Measurements from ENCODE around the gene PALLD.
"Not testable (repeated sequence)": the region's sequence is repeated elsewhere in the genome, so short reads cannot be mapped to it uniquely, and the experiment has no call there.

Gene PALLD

DNA sequence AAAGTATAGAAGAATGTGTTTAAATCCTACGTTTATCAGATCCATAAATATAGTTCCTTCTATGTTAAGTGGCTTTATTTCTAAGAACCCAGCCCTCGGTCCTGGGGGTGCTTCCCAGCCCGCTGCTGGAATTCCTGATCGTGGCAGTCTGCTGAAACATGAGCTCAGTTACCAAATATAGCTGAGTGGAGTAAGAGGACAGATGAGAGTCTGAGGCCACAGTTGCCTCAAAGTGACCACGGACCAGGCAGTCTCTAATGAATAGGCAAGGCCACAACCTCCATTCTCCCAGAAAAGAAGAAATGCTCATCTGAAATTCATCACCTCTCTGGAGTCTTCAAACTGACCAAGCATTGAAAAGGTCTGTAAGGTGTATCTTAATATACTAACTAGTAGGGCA is at the start of gene PALLD:
Gene PALLD, plus strand, starts transcription at position 219 of the 400 bp plus-strand sequence.
- DNase-seq: no peak

DNA sequence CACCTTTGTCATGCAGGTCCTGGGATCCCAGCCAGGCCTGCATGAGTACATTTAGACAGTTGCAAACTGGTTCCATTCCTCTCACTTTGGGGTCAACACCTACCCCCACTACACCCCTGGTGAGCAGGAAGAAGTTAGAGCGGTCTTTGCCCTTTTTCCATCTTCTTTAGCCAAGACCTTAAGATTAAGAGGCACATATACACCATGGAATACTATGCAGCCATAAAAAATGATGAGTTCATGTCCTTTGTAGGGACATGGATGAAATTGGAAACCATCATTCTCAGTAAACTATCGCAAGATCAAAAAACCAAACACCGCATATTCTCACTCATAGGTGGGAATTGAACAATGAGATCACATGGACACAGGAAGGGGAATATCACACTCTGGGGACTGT is 47.8 kb upstream of the PALLD start:
- not testable (repeated sequence) for DNase-seq

DNA sequence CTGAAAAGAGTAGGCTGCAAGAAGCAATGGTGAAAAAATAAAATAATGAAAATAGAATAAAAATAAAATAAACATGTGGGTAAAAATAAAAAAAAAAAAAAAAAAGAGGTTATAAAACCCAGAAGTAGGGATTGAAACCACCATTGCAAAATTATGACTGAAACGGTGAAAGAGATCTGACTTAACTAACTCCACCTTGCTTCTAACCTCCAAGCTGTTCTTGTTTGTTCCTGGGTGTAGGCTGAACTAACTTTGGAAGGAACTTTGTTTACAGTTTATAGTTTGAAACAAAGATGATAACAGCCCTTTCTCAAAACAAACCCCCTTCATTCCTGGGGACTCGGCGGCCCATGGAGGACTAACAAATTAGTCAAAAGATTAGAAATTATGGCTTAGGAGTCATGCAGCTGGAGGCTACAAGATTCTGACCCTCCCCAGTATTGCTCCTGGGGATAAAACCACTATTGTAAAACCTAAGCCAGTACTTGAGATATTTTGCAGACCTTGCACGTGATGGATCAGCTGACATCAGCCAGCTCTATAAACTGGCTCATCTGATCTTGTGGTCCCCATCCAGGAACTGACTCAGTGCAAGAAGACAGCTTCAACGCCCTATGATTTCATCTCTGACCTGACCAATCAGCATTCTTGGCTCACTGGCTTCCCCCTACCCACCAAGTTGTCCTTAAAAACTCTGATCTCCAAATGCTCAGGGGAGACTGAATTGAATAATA is 47.0 kb upstream of the PALLD start:
- no peak for DNase-seq

DNA sequence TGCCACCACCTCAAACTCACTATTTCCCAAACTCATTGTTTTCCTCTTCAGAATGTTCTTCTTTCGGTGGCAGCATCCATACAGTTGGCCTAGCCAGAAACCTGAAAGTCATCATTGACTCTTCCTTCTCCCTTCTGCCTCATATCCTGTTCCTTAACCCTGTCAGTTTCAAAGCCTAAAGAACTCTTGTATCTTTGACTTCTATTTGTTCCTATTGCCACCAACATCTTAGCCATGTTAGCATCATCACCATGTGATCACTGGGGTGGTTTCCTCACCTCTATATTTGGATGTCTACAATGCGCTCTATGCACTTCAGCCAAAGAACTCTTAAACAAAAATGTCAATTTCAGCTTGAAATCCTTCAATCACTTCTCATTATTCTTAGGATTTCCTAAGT is 45.5 kb upstream of the PALLD start:
- no peak for DNase-seq

DNA sequence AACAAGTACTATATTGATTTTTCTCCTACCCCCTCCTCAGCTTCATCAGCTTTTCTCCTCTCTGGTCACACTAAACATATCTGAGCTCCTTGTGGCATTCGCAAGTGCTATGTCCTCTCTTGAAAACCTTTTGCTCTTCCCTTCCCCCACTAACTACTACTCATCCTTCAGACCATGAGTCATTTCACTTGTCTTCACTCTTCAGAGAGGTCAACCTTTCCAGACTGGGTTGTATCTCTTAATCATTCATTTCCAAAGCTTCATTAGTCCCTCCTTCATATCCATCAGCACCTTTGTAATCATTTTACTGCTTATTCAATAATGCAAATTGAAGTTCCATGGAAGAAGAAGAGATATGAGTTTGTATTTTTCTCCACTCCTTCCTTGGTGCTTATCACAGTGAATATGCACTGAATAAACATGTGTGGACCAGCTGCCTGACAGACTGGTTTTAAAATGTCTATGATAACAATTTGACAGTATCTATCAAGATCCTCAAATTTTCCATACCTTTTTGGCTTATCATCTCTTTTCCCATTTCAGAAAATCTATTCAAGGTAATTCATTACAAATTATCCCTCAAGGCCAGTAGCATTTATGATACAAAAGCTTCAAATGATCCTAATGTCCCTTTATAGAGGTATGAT is 45.0 kb upstream of the PALLD start:
- DNase-seq: no peak

DNA sequence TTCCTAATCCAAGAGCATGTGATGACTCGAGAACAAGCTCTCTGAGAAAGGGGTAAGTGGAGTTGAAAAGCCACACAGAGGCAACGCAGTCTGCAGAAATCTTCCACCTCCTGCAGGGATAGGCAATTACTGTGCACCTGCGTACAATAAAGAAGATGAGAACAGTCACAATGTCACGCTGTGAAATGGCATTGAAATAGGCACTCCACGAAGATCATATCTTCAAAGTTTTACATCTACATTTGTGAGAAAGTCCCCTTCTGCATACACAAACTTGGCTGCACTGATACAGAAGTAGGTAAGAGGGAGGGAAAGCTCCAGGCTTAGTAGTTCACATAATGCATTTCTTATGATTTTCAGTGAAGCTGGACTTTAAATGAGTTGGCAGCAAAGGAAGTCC is 43.7 kb upstream of the PALLD start:
- DNase-seq: no peak

DNA sequence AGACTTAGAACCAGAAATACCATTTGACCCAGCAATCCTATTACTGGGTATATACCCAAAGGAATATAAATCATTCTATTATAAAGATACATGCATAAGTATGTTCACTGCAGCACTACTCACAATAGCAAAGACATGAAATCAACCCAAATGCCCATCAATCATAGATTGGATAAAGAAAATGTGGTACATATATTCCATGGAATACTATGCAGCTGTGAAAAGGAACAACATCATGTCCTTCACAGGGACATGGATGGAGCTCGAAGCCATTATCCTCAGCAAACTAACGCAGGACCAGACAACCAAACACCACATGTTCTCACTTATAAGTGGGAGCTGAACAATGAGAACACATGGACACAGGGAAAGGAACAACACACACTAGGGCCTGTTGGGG is 38.6 kb upstream of the PALLD start:
- DNase-seq: not testable (repeated sequence)

DNA sequence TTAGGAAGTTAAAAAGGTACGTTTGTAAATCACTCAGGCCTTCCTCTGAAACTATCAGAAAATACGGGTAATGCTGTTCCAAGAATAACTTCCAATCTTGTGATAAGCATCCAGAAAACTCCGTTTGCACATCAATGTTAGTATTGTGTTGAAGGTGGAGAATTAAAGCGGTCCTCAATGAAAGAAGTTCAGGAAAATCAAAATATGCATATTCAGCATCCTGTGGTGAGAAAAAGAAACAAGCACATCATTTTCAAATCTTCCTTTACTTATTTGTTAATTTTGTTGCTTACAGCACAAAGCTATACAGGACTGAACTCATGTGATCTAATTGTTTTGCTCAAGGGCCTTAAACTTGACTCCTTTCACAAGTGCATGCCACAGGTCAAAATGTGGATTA is 35.0 kb upstream of the PALLD start:
- no peak for DNase-seq

DNA sequence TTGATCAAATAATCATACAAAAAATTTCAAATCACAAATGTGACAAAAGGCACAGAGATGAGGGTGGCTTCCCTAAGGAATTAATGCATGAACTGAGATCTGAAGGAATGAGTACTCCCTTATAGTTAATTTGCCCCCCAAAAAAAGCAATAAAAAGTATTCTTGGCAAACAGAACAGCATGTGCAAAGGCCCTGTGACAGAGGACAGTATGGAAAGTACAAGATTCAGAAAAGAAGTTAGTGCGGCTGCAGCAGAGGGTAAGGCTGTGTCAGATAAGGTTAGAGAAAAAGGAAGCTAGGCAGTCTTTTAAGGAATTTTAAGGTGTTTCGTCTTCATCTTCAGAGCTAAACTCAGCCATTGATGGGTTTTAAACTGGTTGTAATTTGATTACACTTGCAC is 23.9 kb upstream of the PALLD start:
- no peak for DNase-seq

DNA sequence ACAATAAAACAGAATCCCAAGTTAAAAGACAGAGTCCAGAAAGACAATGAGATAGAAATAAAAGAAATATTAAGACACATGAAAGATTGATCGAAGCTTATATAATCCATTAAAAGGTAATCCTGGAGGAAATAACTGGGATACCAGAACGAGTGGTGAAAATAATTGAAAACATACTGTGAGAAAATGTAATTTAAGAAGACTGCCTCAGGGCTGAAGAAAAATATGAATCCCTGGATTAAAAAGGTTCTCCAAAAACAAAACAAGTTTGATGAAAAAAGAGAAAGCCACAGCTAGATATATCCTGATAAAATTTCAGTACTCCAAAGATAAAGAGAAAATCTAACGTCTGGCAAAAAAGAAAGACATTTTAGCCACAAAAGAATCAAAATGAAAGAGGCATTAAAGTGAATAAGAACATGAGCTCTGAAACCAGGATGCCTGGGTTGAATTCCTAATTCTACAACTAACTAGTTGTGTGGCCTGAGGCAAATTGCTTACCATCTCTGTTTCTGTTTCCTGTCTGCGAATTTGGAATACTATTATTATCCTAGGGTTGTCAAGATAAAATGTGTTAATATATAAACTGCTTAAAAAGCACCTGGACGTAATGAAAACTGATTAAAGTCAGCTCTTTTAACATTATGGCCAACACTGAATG is 22.1 kb upstream of the PALLD start:
- DNase-seq: no peak

DNA sequence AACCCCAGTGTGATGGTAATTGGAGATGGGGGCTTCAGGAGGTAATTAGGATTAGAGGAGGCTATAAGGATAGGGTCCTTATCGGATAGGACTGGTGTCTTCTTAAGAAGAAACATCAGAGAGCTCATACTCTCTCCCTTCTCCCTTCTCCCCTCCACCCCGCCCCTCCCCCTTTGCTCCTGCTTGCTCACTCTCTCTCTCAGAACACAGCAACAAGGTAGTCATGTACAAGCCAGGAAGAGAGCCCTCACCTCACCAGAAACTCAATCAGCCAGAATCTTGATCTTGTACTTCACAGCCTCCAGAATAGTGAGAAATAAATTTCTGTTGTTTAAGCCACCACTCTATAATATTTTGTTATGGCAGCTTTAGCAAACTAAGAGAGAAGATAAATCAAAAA is 21.1 kb upstream of the PALLD start:
- peak; percentile 18 for DNase-seq

DNA sequence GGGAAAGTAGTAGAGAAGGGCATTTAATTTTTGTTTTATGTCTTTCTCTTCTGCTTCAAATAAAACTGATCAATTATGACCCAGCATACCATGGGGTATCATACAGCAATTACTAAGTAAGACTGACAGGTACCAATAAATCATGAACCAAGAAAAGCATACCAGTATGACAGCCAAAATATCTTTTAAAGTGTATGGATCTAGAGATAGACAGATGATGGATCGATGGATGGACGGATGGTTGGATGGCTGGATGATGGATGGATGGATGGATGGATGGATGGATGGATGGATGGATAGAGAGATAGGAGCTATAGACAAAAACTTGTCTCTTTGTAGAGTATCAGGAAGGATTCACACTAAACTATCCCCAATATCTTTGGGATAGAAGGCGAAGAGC is 18.0 kb upstream of the PALLD start:
- DNase-seq: no peak

DNA sequence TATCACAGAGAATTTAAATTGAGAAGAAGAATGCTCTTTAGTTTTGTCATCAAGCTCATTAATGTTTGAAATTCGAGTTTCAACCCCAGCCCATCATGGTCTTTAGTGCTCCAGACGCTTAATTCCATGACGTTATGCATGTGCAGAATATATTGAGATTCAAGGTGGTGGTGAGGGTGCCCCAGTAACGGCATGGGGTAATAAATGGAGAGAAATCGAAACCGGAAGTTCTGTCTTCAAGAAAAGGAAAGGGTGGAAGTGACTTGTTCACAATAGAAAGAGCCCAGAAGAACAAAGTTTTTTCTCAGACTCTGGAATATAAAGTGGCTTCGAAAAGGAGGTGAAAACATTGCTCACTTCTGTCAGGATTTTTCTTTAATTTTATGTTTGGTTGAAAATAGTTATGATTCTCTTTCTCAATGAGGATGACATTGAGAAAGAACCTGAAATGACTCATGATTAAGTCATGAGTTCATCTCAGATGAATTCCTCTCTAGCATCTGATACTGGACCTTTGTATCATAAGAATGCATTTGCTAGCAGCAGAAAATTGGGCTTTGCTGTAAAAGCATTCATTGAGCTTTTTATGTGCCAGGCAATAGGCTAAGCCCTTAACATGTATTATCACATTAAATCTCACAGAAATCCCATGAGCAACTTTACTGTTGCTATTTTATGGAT is 15.8 kb upstream of the PALLD start:
- DNase-seq: peak; percentile 77

DNA sequence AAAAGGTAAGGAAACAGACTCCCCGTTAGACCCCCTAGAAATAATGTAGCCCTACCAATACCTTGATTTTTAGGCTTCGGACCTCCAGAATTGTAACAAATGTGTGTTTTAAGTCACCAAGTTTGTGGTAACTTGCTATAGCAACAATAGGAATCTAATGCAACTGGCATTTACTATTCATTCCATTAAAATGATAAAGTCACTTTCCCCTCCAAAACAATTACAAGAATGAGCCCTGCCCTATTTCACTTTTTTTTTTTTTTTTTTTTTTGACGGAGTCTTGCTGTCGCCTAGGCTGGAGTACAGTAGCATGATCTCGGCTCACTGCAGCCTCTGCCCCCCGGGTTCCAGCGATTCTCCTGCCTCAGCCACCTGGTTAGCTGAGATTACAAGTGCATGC is 13.0 kb upstream of the PALLD start:
- no peak for DNase-seq

DNA sequence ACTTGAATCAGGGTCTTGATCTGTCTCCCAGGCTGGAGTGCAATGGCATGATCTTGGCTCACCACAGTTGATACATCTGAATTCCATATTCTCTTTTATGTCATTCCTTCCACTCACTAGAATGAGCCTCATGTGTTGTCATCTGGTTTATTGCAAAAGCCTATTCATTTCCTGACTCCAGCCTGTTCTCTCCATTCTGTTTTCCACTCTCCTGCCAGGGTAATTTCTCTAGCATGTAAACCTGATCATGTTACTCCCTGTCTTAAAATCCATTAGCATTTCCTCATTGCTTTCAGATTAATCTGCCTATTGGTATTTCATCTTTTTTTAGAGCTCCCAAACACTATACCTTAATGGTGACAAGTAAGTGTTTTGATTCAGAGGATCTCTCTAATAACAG is 12.2 kb upstream of the PALLD start:
- no peak for DNase-seq

DNA sequence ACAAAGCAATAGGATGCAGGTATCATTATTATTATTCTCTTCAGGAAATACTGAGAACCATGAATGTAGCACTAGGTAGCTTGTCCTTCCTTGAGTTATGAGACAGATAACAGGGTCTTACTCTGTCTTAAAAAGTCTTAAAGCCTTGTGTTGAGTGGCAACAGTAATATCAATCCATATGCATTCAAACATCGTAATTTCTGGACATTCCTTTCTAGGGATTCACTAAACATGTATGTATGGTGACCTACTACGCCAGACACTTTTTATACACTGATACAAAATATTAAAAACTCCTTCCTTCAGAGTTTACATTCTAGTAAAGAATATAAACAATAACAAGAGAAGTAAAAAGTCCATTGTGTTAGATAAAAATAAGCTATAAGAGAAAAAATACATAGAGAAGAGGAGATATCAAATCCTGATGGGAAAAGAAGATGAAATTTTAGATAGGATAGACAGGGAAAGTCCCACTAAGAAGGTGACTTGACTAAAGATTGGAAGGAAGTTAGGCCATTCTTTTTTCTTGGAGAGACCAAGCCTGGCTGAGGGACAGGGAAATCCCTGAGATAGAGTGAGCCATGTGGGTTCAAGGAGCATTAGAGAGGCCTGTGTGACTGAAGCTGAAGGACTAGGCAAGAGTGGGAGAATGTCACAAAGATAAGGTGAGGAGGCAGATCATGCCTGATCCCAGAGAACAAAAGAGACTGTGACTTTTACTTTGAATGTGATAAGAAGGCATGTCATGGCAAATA is 11.5 kb upstream of the PALLD start:
- DNase-seq: no peak

DNA sequence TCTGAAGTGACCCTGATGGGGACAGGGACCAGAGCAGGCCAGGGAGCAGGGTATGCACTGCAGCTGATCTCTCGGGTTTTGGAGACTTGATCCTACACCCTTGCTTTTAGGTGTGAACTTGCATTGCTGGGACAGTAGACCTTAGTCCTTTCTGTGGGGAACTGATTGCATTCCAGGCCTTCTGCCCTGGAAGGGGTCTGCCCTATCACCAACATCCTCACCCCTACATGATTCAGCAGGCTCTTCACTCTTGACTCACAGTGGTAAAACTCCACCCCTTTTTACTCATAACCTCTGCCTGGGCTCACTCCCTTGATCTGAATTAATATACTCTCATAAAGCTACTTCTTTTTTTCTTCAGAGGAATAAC is 10.0 kb upstream of the PALLD start:
- no peak for DNase-seq

DNA sequence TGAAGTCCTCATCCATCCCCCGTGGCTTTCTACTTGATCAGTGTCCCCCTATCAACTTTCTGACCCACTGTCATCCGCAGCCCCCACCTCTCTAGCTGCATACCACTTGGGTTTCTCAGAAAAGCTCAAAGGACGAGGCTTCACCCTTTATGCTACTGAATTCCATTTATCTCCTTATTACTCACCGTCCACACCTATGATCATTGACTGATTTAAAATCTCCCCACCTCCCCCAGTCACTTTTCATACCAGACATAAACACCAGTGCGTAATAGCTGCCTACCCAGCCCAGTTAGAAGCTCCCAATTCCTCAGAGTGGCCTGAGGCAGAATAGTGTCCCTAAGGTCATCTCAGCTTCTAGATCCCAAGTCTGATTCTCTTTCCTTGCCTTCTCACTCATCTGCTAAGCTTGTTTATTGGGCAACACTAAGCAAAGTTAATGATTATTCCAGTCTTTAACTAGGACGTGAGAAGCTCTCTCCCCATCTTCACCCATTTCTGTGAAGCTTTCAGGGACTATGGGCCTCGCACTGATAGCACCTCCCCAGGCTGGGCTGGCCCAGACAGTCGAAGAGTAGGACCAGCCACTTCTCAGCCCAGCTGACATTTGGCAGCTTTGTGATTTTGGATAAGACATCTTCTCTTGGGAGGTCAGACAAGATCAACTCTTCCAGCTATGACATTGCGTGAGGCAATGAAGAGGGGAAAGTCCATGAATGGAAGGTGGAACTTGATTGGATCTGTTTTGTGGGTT is 9.4 kb upstream of the PALLD start:
- DNase-seq: no peak

DNA sequence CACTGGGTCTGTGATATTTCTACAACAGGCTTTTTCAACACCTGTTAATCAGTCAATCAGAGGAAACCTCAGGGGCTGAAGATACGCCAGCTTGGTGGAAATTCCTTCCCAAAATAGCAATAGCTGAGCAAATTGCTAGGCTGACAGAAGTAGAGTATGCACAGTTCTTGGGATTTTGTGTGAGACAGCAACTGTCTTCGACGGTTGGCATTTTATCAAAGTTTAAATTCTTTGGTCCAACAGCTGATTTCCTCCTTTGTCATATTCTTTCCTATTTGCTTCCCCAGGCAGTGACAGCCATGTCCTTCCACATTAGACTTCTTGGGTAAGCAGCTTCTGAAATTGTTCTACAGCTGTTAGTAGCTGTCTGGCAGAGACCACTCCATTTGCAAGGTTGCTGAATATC is 8.0 kb upstream of the PALLD start:
- DNase-seq: no peak

DNA sequence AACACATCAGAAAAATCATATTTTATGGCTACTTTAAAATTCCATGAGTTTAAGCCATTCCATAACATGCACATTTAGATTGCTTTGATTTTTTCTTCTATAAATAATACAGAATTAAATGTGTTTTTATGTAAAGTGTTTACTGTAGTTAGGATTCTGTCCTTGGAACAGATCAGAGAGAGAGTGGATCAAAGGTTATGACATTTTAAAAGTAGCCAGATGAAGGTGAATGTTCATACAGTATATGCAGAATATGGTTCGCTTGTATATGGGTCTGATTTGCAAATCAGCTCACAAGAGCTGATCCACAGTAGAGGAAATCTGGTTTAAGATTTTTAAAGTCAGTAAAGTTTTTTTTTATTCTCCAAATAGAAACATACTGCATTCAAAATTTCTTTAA is 7.2 kb upstream of the PALLD start:
- no peak for DNase-seq

DNA sequence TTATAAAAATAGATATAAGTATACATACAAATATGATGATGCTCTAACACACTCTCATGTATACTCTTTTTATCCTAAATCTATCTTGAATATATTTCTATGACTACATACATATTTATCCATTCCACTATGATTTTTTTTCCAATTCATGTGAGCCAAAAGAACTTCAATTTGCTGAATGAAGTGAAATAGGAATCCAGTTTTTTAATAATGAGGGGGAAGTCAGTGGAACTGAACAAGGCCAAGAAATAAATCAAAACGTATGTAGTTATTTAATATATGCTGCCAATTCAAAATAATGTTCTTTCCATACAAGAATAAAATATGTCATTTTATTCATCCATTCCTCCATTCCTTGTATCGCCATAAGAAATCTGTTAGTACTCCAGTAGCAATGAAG is 6.1 kb upstream of the PALLD start:
- no peak for DNase-seq

DNA sequence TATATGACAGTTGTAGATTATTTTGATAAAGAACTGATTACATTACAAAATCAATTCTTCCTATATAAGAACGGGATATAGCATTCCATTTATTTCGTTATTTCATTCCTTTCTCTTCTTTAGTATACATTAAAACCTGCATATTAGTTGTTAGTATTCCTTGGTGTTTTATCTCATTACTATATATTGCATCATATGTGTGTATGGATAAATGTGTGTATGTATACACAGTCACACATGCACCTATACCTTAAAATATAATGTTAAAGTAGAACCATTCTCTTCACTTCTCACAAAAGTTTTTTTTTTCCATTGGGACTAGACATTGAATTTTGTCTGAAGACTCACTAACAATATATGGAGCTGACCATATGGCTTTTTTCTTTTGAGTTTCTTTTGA is 5.3 kb upstream of the PALLD start:
- DNase-seq: no peak
